Panc1 (cell line): ENCODE results near the gene SETX.

Source experiments
- CTCF ChIP-seq: fragments of 450-650 bp; IDR thresholded peaks from 2 replicates; pipeline ENCODE4 v1.5.1; 2017; ENCODE audit warnings: mild to moderate bottlenecking
- REST ChIP-seq, 2 experiments: IDR thresholded peaks; 2 replicates each; pipeline ENCODE4 v1.6.1; 2011 to 2012; ENCODE audit warnings: low read depth in 2 of 2, control low read depth in 1 of 2, low read length in 1 of 2, mild to moderate bottlenecking in 1 of 2, moderate library complexity in 1 of 2; ENCODE audit not compliant: insufficient read depth in 1 of 2

DNA sequence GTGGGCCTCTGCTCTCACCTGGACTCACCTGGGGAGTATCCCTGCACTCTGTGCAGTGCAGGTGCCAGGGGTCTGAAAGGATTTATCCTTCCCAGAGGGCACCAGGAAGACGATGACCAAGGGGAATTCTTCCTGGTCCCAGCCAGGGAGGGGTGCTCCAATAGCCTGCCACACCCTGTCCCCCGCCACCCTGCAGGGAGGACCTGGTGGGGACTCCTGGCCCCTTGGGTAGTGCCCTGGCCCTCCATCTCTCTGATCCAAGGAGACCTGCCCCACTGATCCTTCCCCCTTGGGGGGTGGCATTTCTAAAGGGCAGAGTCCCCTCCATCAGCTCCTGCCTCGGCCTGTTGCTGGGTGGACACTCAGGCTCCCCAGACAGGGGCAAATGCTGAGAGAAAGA, 122.3 kb downstream of the SETX start:
- TF ChIP-seq REST (IDR thresholded peaks at IDR 0.05; ENCODE audit: insufficient read depth in 1 of 2, low read depth in 2 of 2, low read length in 1 of 2): no peak
- no peak for TF ChIP-seq CTCF
